ENCODE data around the gene HEATR5A.
"Not testable (repeated sequence)": the region's sequence is repeated elsewhere in the genome, so short reads cannot be mapped to it uniquely, and the experiment has no call there.

HEATR5A gene

DNA sequence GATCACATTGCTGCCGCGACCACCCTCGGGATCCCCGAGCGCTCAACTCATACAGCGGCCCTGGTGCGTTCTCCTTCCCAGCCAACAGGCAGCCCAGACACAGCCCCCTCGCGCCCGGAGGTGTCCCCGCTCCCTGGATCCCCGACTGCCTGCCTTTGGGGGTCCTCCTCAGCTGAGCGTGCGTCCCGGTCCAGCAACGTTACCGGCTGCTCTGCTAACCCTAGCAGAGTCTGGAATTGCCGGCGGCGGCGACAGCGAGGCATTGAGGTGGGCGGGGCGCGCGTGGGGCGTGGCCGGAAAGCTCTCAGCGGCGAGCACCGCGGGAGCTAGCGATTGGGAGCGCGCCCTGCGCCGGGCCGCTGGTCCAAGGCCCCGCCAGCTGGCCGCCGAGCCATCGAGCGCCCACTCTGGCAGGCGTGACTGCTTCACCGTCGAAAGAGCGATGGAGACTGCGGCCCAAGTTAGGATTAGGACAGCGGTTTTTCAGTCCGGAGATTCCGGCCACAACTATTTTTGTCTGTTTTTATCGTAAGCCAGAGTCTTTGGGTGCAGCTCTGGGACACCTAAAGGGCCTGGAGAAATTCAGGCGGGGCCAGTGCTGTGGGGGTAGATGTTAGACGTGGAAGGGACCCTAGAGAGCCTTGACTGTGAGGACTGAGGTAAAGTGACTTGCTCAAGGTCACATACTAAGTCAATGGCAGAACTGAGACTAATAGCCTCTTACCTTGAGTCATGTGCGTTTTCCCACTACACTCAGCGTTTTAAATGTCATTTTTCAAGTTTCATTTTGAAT lies at the start of gene HEATR5A:
HEATR5A (minus strand) TSS at position 232 of the 793 bp plus-strand sequence. CDS start 17,575 bp downstream, outside the sequence.
- peak; percentile 94 for DNase-seq

DNA sequence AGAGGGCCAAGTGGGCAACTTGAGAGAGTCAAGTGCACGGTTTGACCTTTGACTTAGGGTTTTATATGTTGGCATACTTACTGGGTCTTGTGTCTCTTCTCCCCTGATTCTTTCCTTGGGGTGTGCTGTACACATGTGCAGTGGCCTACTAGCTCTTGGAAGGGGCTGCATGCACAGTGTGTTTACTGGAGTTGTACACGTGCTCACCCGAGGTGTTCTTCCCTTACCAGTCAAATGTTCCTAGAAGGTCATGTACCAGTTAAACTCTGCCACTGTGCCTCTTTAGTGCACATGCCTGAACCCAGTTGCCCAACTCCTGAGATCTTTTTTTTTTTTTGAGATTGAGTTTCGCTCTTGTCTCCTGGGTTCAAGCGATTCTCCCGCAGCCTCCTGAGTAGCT lies 46.2 kb upstream of the HEATR5A start:
- no peak for DNase-seq

GRCh38 chr14:31465111-31465510 lies 44.8 kb upstream of the HEATR5A start:
- DNase-seq = no peak

- DNase-seq = not testable (repeated sequence)
Observed at GRCh38 chr14:31462450-31462849, 42.1 kb upstream of the HEATR5A start.

- no peak for DNase-seq
Observed at GRCh38 chr14:31461545-31461944, 41.2 kb upstream of the HEATR5A start.

DNA sequence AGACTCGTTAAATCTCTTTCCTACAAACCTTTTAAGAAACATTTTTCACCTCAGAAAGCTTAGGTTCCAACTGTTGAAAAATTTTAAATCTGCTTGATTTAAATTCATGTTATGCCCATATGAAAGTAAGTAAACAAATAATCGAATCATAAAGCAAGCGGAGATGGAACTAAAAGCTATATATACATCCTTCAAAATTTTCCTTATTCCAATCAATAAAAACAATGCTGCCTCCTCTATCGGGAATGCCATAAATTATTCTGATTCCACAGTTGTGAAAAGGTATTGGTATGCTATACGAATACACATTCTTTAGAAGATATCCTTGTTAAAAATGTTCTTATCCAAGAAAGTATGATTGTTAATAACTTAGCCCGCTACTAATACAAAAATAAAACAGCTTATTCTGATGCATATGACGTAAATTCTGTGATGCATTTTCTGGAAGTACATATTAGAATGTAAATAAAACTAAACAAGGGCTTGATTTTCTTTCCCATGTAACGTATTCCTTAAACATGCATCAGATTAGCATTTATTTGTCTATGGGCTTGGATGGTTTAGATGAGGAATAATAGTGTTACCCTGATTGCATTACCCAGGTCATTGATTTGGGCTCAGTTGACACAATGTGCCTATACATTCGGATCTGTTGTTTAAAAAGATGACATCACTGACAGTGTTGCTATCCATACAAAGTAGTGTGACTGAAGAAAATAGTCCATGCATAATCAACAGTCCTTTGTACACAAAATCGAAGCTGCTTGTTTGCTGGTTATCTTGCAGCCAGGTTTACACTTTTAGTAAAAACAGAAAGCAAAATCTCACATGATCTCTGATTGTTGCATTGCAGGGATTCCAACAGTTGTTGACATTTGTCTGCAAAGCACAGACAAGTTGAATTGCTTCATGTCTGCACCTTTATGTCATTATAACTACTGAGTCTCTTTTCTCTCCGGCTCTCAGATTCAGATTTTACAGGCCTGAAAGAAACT lies 37.6 kb upstream of the HEATR5A start:
- DNase-seq = peak; percentile 1

- peak; percentile 98 for DNase-seq
Observed at GRCh38 chr14:31456841-31457664, 36.7 kb upstream of the HEATR5A start, which contains the start of gene DTD2. TSS of gene DTD2 (minus strand) at chr14:31457506. CDS start at chr14:31457393, 113 bp downstream.

DNA sequence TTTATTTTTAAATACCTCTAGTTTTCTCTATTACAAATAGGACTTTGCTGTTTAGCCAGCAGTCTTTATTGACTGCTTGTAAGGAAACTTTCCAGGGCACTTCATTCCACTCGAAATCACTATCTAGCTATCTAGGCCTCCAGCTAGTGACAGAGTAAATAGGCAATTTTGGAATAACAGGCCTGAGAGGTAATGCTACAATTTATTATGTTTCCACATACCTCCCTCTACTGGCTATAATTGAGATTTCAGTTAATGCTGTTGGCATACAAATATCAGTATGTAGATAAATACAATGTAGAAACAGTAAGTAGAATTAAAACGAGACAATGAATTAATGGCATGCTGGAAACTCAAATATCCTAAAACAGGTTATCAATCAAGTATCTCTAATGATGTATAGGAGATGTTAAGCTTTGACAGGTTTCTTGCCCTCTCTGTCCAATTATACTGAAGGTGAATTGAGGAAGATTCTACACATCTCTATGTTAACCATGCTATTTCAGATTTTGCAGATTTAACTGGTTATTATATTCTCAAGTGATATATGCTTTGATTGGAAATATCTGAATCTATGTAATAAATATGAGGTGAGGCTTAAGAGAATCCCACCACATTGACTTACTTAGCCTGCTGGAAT lies 29.7 kb upstream of the HEATR5A start:
- peak; percentile 37 for DNase-seq

GRCh38 chr14:31449136-31449535 lies 28.8 kb upstream of the HEATR5A start:
- DNase-seq = no peak

DNA sequence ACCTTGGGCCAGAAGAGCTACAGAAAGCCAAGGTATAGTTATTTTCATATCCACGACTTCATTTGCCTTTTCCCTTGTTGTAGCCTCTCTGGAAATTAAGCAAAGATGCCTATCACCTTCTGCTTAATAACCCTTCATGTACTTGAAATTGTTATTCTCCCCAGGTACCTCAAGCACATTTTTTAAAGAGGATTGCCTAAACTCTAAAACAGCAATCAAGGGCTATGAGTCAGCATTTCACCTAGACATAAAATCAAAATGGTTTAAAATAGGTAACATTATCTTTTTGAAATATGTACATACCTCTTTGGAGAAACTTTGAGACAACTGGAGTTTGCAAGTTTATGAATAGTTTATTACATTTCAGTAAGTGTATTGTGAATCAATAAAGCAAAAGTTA lies 25.4 kb upstream of the HEATR5A start:
- no peak for DNase-seq

GRCh38 chr14:31442284-31442683 lies 21.9 kb upstream of the HEATR5A start:
- no peak for DNase-seq

DNA sequence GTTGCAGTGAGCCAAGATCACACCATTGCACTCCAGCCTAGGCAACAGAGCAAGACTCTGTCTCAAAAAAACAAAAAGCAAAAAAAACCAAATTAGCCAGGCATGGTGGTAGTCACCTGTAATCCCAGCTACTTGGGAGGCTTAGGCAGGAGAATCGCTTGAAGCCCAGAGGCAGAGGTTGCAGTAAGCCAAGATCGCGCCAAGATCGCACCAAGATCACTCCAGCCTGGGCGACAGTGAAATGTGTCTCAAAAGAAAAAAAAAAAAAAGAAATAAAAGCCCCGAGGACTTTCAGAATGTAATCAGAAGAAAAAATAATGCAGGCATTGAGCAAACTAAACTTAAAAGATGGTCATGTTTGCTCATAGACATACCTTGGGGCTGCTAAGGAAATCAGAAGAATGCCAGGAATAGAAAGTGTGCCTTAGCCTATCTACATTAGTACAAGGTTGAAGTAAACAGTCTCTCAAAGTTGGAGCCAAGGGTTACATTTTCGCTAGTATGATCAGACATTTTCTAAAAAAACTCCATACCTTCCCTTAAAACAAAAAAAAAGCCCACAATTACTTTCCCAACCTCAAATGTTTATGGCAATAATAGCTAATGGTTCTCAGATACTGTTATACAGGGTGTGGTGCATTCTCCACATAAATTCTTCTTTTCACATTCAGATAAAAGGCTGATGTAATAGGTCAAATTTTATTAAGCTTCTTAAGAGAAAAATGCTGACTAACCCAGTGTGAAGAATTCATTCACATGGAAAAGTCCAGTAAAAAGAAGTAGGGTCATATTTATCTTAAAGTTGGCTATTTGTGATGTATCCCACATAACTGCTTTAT lies 21.1 kb upstream of the HEATR5A start:
- DNase-seq = no peak

DNA sequence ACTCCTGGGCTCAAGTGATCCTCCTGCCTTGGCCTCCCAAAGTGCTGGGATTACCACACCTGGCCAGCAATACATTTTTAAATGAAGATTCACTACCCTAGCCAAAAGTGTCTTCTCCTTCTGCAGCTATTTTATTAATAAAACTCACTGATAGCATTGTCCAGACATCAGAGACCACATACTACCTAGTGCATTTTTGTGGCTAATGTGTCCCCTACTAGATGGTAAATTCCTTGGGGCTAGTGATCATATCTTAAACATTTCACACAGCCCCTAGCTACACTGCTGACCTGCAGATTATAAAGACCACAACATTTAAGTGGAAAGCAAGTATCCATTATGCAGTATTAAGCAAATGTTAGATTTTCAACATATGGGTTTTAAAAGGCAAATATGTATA lies 19.9 kb upstream of the HEATR5A start:
- DNase-seq = no peak

GRCh38 chr14:31439561-31439960 lies 19.2 kb upstream of the HEATR5A start:
- no peak for DNase-seq

DNA sequence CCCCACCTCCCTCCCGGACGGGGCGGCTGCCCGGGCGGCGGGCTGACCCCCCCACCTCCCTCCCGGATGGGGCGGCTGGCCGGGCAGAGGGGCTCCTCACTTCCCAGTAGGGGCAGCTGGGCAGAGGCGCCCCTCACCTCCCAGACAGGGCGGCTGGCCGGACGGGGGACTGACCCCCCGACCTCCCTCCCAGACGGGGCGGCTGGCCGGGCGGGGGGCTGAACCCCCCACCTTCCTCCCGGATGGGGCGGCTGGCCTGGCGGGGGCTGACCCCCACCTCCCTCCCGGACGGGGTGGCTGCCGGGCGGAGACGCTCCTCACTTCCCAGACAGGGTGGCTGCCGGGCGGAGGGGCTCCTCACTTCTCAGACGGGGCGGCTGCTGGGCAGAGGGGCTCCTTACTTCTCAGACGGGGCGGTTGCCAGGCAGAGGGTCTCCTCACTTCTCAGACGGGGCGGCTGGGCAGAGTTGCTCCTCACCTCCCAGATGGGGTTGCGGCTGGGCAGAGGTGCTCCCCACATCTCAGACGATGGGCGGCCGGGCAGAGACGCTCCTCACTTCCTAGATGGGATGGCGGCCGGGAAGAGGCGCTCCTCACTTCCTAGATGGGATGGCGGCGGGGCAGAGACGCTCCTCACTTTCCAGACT lies 16.8 kb upstream of the HEATR5A start:
- not testable (repeated sequence) for DNase-seq

GRCh38 chr14:31435276-31435675 lies 14.9 kb upstream of the HEATR5A start:
- DNase-seq = no peak

DNA sequence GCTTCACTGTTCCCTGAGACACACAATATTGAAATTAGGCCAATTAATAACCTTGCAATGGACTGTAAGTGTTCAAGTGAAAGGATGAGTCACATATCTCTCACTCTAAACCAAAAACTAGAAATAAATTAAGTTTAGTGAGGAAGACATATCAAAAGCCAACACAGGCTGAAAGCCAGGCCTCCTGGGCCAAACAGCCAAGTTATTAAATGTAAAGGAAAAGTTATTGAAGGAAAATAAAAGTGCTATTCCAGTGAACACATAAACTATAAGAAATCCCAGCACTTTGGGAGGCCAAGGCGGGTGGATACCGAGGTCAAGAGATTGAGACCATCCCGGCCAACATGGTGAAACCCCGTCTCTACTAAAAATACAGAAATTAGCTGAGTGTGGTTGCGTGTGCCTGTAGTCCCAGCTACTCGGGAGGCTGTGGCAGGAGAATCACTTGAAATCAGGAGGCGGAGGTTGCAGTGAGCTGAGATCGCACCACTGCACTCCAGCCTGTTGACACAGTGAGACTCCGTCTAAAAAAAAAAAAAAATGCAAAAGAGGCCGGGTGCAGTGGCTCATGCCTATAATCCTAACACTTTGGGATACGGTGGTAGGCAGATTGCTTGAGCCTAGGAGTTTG lies 10.4 kb upstream of the HEATR5A start:
- DNase-seq = no peak

GRCh38 chr14:31429791-31430190 lies 9.4 kb upstream of the HEATR5A start:
- DNase-seq = no peak

DNA sequence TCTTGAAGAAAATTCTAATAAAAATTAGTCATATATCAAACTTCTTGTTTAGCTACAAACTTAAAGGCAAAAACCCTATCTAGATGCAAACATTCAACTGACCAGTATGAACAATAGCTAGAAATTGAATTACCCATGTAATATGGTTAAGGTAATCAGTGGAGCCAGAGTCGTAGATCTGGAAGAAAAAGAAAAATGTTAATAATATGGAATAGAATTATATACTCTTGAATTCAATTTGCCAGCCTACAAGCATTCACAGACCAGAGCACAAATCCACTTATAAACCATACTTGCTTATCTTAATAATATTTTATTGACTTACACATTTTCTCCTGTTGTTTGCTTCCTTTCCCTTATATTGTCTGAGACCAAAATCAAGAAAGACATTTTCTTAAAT lies 7.7 kb upstream of the HEATR5A start:
- DNase-seq = no peak

DNA sequence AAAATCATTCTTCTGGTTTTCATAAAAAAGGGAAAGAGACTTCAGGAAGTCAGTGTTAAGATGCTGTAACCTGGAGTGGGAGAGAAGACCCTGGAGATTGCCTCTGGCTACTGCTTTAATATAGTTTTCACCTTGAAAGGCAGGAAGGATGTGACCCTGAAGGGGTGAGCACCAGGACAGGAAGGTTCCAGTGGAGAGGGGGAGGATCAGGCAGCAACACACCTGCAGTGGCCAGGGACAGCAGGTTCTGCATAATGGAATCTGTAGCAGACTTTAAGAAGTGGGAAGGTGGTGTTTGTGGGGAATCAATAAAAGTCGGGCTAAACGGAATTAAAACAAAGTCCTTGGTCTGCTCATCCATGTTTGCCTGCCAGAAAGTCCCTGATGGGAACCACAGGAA lies 6.3 kb upstream of the HEATR5A start:
- DNase-seq = no peak

Data from NCI-H82 (cell line).